HepG2 (cell line): Measurements from ENCODE around the gene FOXJ2. TPM values are rescaled to one million over a fixed set of nuclear protein-coding genes. Genes with fewer than 3 reads are reported as not detected.

Experiments
- ATAC-seq: fragments of 200-7000 bp; cut with Tn5 transposase; 3 replicates; pipeline ENCODE4 v1.9.1; 2020; ENCODE audit warnings: mild to moderate bottlenecking, moderate library complexity
- BruUV-seq: library from RNA; stranded (reverse); fragments of 400-500 nt; replicated peaks from 2 replicates; lab custom pipeline; 2021; lab: Mats Ljungman, UMichigan
- CTCF ChIA-PET: fragments of 300-600 bp; formaldehyde crosslinking; extraction: SDS; loops from one replicate; lab custom pipeline; 2021; ENCODE audit warnings: low total read pairs, inconsistent platforms, low intra/inter-chr PET ratio; lab: Yijun Ruan, JAX
- POLR2A ChIA-PET: fragments of 350-600 bp; sonication (Branson Sonifier 250); formaldehyde crosslinking; loops from one replicate; lab custom pipeline; 2020; ENCODE audit warnings: antibody characterized with exemption, inconsistent platforms; lab: Yijun Ruan, JAX
- DNase-seq: peaks from one replicate; pipeline ENCODE4 v3.0.0-alpha.2; 2015; ENCODE audit warnings: low spot score
- FAIRE-seq: peaks from 3 replicates; lab custom pipeline; 2011; peaks lifted over from hg19 to GRCh38; lab: Jason Lieb, UNC
- H2AFZ ChIP-seq: one replicate; pipeline ENCODE4 v1.6.1; 2011; ENCODE audit warnings: low read length, inconsistent platforms
- H3K27ac ChIP-seq: fragments of 300-600 bp; 3 replicates; pipeline ENCODE4 v1.8.0; 2011; ENCODE audit warnings: mixed run types, mild to moderate bottlenecking, mixed read lengths, low read length, inconsistent platforms; ENCODE audit not compliant: insufficient read depth; ENCODE audit errors: extremely low read length
- H3K27me3 ChIP-seq, 2 experiments: fragments of 200-600 bp in 1 of 2; 2 replicates in 1 of 2; 3 replicates in 1 of 2; pipeline versions ENCODE4 v1.6.0 to v1.8.0; 2011; ENCODE audit warnings: low read length in 2 of 2, mild to moderate bottlenecking in 2 of 2, moderate library complexity in 2 of 2, inconsistent platforms in 1 of 2; ENCODE audit not compliant: insufficient read depth in 2 of 2, control insufficient read depth in 1 of 2
- H3K36me3 ChIP-seq, 2 experiments: fragments of 200-600 bp in 1 of 2; replicated peaks in 1 of 2; 2 replicates in 1 of 2; 3 replicates in 1 of 2; pipeline versions ENCODE4 v1.5.1 to v1.8.0; 2011; ENCODE audit warnings: low read length in 2 of 2, inconsistent platforms in 1 of 2; ENCODE audit not compliant: insufficient read depth in 2 of 2, control insufficient read depth in 1 of 2
- H3K4me1 ChIP-seq: 2 replicates; pipeline ENCODE4 v1.5.1; 2012; ENCODE audit warnings: low read length, inconsistent platforms; ENCODE audit not compliant: insufficient read depth
- H3K4me2 ChIP-seq: 2 replicates; pipeline ENCODE4 v1.6.0; 2011; ENCODE audit warnings: low read depth, low read length, inconsistent platforms
- H3K4me3 ChIP-seq, 3 experiments: fragments of 200-600 bp in 1 of 3; sonication (generic), shearing (Covaris generic) in 1 of 3; replicated peaks in 1 of 3; 2 replicates each; pipeline ENCODE4 v1.5.1; 2011 to 2016; ENCODE audit warnings: low read length in 3 of 3, inconsistent platforms in 2 of 3, low read depth in 2 of 3, mild to moderate bottlenecking in 2 of 3, control low read depth in 1 of 3, mixed read lengths in 1 of 3; ENCODE audit not compliant: insufficient read depth in 1 of 3
- H3K79me2 ChIP-seq: one replicate; pipeline ENCODE4 v1.6.1; 2011; ENCODE audit warnings: low read length, inconsistent platforms; ENCODE audit not compliant: insufficient read depth
- H3K9ac ChIP-seq: 2 replicates; pipeline ENCODE4 v1.6.0; 2011; ENCODE audit warnings: mild to moderate bottlenecking, low read depth, low read length, inconsistent platforms; ENCODE audit not compliant: insufficient read depth
- H3K9me3 ChIP-seq: 2 replicates; pipeline ENCODE4 v1.5.1; 2012; ENCODE audit warnings: mild to moderate bottlenecking, low read length
- H4K20me1 ChIP-seq: 2 replicates; pipeline ENCODE4 v1.6.0; 2011; ENCODE audit warnings: inconsistent platforms, mild to moderate bottlenecking, low read length, moderate library complexity; ENCODE audit not compliant: insufficient read depth
- ATF5 ChIP-seq: sonication (generic); formaldehyde crosslinking; IDR thresholded peaks from 2 replicates; pipeline ENCODE4 v1.4.0; 2020; ENCODE audit warnings: mild to moderate bottlenecking, low read depth, missing genetic modification reagents
- BCL6 ChIP-seq: IDR thresholded peaks from 2 replicates; pipeline ENCODE4 v1.6.1; 2016; ENCODE audit warnings: missing genetic modification reagents, missing compliant biosample characterization
- ESRRA ChIP-seq: sonication (generic); formaldehyde crosslinking; IDR thresholded peaks from 2 replicates; pipeline ENCODE4 v1.5.1; 2020; ENCODE audit warnings: mild to moderate bottlenecking, low read depth, missing genetic modification reagents
- HDAC2 ChIP-seq: sonication (generic); formaldehyde crosslinking; IDR thresholded peaks from 2 replicates; pipeline ENCODE4 v1.4.0; 2020; ENCODE audit warnings: missing genetic modification reagents
- HIVEP1 ChIP-seq: sonication (generic); formaldehyde crosslinking; IDR thresholded peaks from 2 replicates; pipeline ENCODE4 v1.4.0; 2020; ENCODE audit warnings: mild to moderate bottlenecking, missing genetic modification reagents
- MXD3 ChIP-seq: IDR thresholded peaks from 2 replicates; pipeline ENCODE4 v1.6.1; 2016; ENCODE audit warnings: mild to moderate bottlenecking, missing biosample characterization, missing genetic modification reagents
- RARG ChIP-seq: sonication (generic); formaldehyde crosslinking; IDR thresholded peaks from 2 replicates; pipeline ENCODE4 v1.4.0; 2020; ENCODE audit warnings: low read depth, mild to moderate bottlenecking, missing genetic modification reagents
- THYN1 ChIP-seq: sonication (generic); formaldehyde crosslinking; IDR thresholded peaks from 2 replicates; pipeline ENCODE4 v1.8.1; 2023; ENCODE audit warnings: low read depth, mild to moderate bottlenecking, moderate library complexity, missing genetic modification reagents, borderline replicate concordance
- ZNF136 ChIP-seq: sonication (generic); formaldehyde crosslinking; IDR thresholded peaks from 2 replicates; pipeline ENCODE4 v1.8.1; 2022; ENCODE audit warnings: low read depth, mild to moderate bottlenecking, moderate library complexity, missing genetic modification reagents
- ZNF280B ChIP-seq: sonication (generic); formaldehyde crosslinking; IDR thresholded peaks from 2 replicates; pipeline ENCODE4 v1.5.0; 2020; ENCODE audit warnings: missing genetic modification reagents, mild to moderate bottlenecking, borderline replicate concordance
- ZNF746 ChIP-seq: sonication (generic); formaldehyde crosslinking; IDR thresholded peaks from 2 replicates; pipeline ENCODE4 v1.8.0; 2022; ENCODE audit warnings: mild to moderate bottlenecking, missing genetic modification reagents
- ZNF749 ChIP-seq: sonication (generic); formaldehyde crosslinking; IDR thresholded peaks from 2 replicates; pipeline ENCODE4 v1.8.0; 2022; ENCODE audit warnings: mild to moderate bottlenecking, missing genetic modification reagents, moderate library complexity, borderline replicate concordance
- ZNF784 ChIP-seq: sonication (generic); formaldehyde crosslinking; IDR thresholded peaks from 2 replicates; pipeline ENCODE4 v1.5.1; 2020; ENCODE audit warnings: missing genetic modification reagents, mild to moderate bottlenecking, borderline replicate concordance
- WGBS: methylation state at CpG from one replicate; pipeline ENCODE4 v1.1.6; 2017; ENCODE audit warnings: low lambda C conversion rate; 5-methylcytosine and 5-hydroxymethylcytosine counted together
- in situ Hi-C: cut with HindIII; loops from 2 replicates; pipeline ENCODE4 v1.10.0; 2017; ENCODE audit warnings: low pct_unique_long_range_greater_than_20kb; ENCODE audit not compliant: extremely low pct_ligation_motif_present
- intact Hi-C: fragments of 100-400 bp; cut with micrococcal nuclease; formaldehyde crosslinking; loops from one replicate; pipeline ENCODE4 v1.10.0; 2022; ENCODE audit not compliant: unreplicated experiment
- polyA plus RNA-seq, 8 experiments: library from polyadenylated mRNA; depleted of rRNA in 3 of 8; stranded (reverse) in 7 of 8; unstranded in 1 of 8; fragments of >200 nt; fragmentation: Illumina TruSeq in 4 of 8; extraction: Trizol in 4 of 8; gene quantifications; 2 replicates each; pipeline versions ENCODE4 v1.2.1 to v1.2.3, GENCODE V29; 2011 to 2016; ENCODE audit warnings: low read depth in 4 of 8, missing spikeins in 1 of 8, mixed read lengths in 1 of 8; ENCODE audit not compliant: insufficient read depth in 1 of 8
- total RNA-seq, 5 experiments: library from RNA; depleted of rRNA; stranded (reverse); fragments of >200 nt; fragmentation: Illumina TruSeq; extraction: Trizol; gene quantifications; 2 replicates each; pipeline ENCODE4 v1.2.3, GENCODE V29; 2016; ENCODE audit warnings: low read depth in 1 of 5

Gene FOXJ2
- total and polyA plus RNA-seq, 2 of the 13 experiments (the other 11 are each of a cell fraction or from before 2014, with no cell fraction given) = 2.2 to 2.9 TPM

GRCh38 chr12:8096281-8096915 is 63.9 kb downstream of the FOXJ2 start:
- peaks cover 14 to 57% of the 10 kb centered on the region in 2 experiments for H3K36me3 ChIP-seq
- H3K27ac ChIP-seq = no peak overlapping the region
- H3K9me3 ChIP-seq = no peaks in the 10 kb centered on the region
- in situ Hi-C loops (no loop called here), intact Hi-C loops (no loop called here)
- BruUV-seq = no TSS peak
- no peaks in the 10 kb centered on the region for H3K79me2 ChIP-seq
- WGBS = 97% methylated on average over 2 of the region's 2 CpGs
- H3K4me1 ChIP-seq = no peaks in the 10 kb centered on the region
- no peak overlapping the region for H3K4me3 ChIP-seq
- no peak overlapping the region for H2AFZ ChIP-seq
- CTCF ChIA-PET = no interaction called here
- POLR2A ChIA-PET = no interaction called here
- H3K4me2 ChIP-seq = no peak overlapping the region
- H3K27me3 ChIP-seq = no peaks in the 10 kb centered on the region
- no peak overlapping the region for H3K9ac ChIP-seq
- no peaks in the 10 kb centered on the region for H4K20me1 ChIP-seq
- no peak for TF ChIP-seq ATF5
- TF ChIP-seq HDAC2 (CRISPR knock-in tag) = no peak
- no peak for TF ChIP-seq ZNF784 (CRISPR knock-in tag)
- no peak for TF ChIP-seq ZNF749 (CRISPR knock-in tag)
- no peak for TF ChIP-seq BCL6 (CRISPR knock-in tag)
- no peak for TF ChIP-seq RARG (CRISPR knock-in tag)
- no peak for TF ChIP-seq THYN1 (CRISPR knock-in tag)
- no peak for TF ChIP-seq HIVEP1
- TF ChIP-seq ZNF136 (CRISPR knock-in tag) = no peak
- TF ChIP-seq ZNF280B = no peak
- no peak for TF ChIP-seq ESRRA (CRISPR knock-in tag)
- TF ChIP-seq ZNF746 (CRISPR knock-in tag) = no peak
- TF ChIP-seq MXD3 (CRISPR knock-in tag) = no peak
- TF ChIP-seq, all 625 proteins: peak for 0
- FAIRE-seq = no peak
- no peak for DNase-seq
- no peak for ATAC-seq
